H1 (cell line): ENCODE data around the gene EXO1.

Source experiments
- CBX8 ChIP-seq: fragments of 300-800, 300-1000 bp; sonication (generic); IDR thresholded peaks from 2 replicates; pipeline ENCODE4 v1.7.1; 2016; ENCODE audit warnings: low read depth, low read length, borderline replicate concordance
- EP300 ChIP-seq, 2 experiments: IDR thresholded peaks; 1 replicate in 1 of 2; 2 replicates in 1 of 2; pipeline ENCODE4 v1.6.1; 2011 to 2012; ENCODE audit warnings: low read depth in 2 of 2, low read length in 2 of 2, mild to moderate bottlenecking in 2 of 2, borderline replicate concordance in 1 of 2, inconsistent platforms in 1 of 2, moderate library complexity in 1 of 2
- EZH2 ChIP-seq: fragments of 200-600 bp; sonication (generic); IDR thresholded peaks from 2 replicates; pipeline ENCODE4 v1.7.1; 2012; ENCODE audit warnings: low read depth, mild to moderate bottlenecking, moderate library complexity, low read length, inconsistent platforms; ENCODE audit not compliant: severe bottlenecking
- POLR2AphosphoS5 ChIP-seq: IDR thresholded peaks from 2 replicates; pipeline ENCODE4 v1.6.1; 2011; ENCODE audit warnings: low read depth, low read length
- RAD21 ChIP-seq, 2 experiments: IDR thresholded peaks in 1 of 2; conservative IDR thresholded peaks in 1 of 2; 2 replicates each; pipeline ENCODE4 v1.6.1; 2011; ENCODE audit warnings: low read depth in 2 of 2, low read length in 2 of 2, improper control_type of control experiment in 1 of 2, inconsistent platforms in 1 of 2, mild to moderate bottlenecking in 1 of 2, moderate library complexity in 1 of 2
- RFX5 ChIP-seq: IDR thresholded peaks from 2 replicates; pipeline ENCODE4 v1.6.1; 2011; ENCODE audit warnings: low read depth, low read length, improper control_type of control experiment, borderline replicate concordance
- SP1 ChIP-seq: IDR thresholded peaks from 2 replicates; pipeline ENCODE4 v1.6.1; 2011; ENCODE audit warnings: low read depth, low read length
- TAF7 ChIP-seq: optimal IDR thresholded peaks from 2 replicates; pipeline ENCODE3; 2011; ENCODE audit warnings: low read depth, mild to moderate bottlenecking, inconsistent platforms, low read length, moderate library complexity, borderline replicate concordance
- YY1 ChIP-seq: IDR thresholded peaks from 2 replicates; pipeline ENCODE4 v1.6.1; 2011; ENCODE audit warnings: low read depth, mild to moderate bottlenecking, low read length
- TF ChIP-seq, protein P1 (sequence below), 3 experiments: IDR thresholded peaks; 1 replicate in 2 of 3; 2 replicates in 1 of 3; pipeline versions ENCODE4 v1.5.1 to v1.6.1; 2011; ENCODE audit warnings: low read length in 3 of 3, mild to moderate bottlenecking in 3 of 3, inconsistent platforms in 2 of 3, low read depth in 1 of 3, moderate library complexity in 1 of 3; ENCODE audit not compliant: insufficient read depth in 1 of 3; ENCODE audit errors: control extremely low read depth in 1 of 3

DNA sequence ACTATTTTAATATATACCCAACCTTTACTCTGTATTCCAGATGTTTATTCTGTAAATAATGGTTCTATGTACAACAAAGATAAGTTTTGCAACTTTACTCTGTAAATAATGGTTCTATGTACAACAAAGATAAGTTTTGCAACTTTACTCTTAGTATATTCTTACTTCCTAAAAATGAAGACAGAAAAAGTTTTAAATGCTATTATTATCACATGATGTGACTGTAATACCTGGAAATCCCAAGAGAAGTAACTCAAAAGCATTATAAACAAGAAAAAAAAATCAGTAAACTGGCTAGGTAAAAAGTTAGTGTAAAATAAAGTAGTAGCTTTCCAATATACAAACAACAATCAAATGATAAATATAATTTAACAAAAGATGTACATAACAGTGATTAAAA lies 18.5 kb upstream of the EXO1 start:
- TF ChIP-seq, protein P1, sequence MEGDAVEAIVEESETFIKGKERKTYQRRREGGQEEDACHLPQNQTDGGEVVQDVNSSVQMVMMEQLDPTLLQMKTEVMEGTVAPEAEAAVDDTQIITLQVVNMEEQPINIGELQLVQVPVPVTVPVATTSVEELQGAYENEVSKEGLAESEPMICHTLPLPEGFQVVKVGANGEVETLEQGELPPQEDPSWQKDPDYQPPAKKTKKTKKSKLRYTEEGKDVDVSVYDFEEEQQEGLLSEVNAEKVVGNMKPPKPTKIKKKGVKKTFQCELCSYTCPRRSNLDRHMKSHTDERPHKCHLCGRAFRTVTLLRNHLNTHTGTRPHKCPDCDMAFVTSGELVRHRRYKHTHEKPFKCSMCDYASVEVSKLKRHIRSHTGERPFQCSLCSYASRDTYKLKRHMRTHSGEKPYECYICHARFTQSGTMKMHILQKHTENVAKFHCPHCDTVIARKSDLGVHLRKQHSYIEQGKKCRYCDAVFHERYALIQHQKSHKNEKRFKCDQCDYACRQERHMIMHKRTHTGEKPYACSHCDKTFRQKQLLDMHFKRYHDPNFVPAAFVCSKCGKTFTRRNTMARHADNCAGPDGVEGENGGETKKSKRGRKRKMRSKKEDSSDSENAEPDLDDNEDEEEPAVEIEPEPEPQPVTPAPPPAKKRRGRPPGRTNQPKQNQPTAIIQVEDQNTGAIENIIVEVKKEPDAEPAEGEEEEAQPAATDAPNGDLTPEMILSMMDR (IDR thresholded peaks at IDR 0.05; ENCODE audit: control extremely low read depth in 1 of 3, insufficient read depth in 1 of 3, low read depth in 1 of 3, low read length in 3 of 3): no peak
- TF ChIP-seq EP300 (IDR thresholded peaks at IDR 0.05; ENCODE audit: borderline replicate concordance in 1 of 2, low read depth in 2 of 2, low read length in 2 of 2) (no peak), EZH2 (no peak), POLR2AphosphoS5 (no peak), RFX5 (no peak), TAF7 (no peak), YY1 (no peak), CBX8 (no peak), RAD21 (IDR thresholded peaks at IDR 0.05 in 1 of 2, conservative IDR thresholded peaks at IDR 0.05 in 1 of 2; ENCODE audit: low read depth in 2 of 2, low read length in 2 of 2) (no peak), SP1 (no peak)
